GM19043 (cell line): ENCODE results near the gene ARHGAP19.

ENCODE experiments used
- ATAC-seq: cut with Tn5 transposase; IDR thresholded peaks from one replicate; pipeline ENCODE4 v1.9.1; 2021; ENCODE audit warnings: low read depth; ENCODE audit not compliant: unreplicated experiment

Gene ARHGAP19

DNA sequence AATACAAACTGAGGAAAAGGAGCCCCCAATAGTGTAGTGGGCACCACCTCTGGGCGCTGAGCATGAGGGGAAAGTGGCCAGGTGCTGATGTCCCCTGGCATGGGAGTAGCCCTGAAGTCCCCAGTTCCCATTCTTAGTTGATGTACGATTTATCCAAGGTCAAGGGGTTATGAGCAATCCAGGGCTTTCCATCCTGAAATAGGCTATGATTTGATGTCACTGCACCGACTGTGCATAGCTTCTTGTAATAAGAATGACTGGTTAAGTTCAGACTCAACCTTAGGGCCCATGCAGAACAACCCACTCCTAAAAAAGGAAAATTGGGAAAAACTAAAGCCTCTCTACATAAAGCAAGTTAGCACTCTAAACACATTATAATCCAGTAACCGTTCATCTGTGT is 31.1 kb upstream of the ARHGAP19 start:
- ATAC-seq: no peak

DNA sequence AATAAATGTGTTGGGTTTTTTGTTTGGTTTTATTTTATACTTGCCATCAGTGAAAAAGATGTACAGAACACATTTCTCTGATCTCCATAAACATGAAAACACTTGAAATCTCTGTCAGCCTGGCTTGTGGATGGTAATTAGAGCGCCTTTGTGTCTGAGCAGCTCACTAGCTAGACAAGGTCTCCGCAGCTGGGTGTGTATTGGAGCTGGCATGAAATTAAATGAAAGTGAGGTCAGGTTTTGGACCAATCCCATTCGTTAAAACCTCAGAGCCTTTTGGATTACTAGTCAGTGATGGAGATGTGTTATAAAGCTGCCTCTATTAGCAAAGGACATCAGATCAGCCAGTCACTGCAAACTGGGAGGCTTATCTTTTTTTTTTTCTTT is 29.4 kb upstream of the ARHGAP19 start:
- no peak for ATAC-seq

DNA sequence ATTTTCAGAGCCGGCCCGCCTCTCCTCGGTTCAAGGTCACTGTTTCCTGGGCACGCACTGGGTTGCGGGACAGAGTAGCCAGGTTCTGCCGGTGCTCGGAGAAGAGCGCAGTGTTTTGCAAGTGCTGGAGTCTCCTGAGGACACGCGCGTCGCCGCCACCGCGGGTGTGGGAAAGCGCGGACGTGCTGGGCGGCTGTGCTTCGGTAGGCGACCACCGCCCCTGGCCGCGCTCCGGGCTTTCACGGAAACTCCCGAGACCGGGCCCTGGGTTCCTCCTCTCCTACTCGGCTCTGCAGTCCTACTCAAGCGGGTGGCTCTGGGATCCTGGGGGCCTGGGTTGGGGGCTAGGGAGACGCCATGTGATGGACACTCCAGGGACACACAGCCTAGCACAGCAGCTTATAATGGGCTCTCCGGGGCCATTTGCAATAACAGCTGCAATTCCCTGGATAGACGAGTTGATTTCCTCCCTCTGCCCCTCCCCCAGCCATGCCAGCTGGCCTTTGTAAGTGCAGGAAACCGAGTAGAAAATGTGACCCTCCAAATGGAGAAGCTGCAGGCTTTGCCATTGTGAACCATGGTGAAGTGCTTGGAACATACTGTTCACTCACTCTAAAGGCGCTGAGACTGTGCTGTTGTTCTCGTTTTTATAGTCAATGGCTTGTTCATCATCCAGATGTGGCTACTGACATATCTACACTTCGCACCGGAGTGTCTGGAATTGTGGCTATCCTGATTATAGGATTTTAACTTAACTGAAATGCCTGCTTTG is 28.8 kb upstream of the ARHGAP19 start:
- ATAC-seq: no peak

DNA sequence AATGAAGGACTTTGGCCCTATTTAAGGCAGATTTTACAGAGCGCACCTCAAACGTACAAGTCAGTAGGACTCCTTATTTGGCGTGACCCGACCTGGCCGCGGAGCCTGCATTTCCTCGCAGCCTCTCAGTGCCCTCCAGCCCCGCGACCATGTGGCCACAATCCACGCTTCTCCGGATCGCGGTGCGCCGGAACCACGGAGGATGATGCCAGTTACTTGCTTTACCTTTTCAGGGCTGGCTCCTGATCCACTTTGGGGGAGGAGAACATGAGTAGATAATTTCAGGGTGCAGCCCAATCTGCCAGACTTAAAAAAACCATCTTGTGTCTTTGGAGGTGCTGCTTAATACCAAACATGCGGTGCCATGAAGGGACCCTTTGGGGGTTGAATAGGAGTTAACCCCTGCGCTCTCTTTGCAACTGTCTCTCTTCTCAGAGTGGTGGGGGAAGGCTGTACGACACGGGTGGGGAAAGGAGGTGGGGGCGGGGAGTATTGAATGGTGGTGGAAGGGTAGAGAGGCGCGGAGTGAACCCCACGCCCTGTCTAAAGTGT is 28.1 kb upstream of the ARHGAP19 start:
- ATAC-seq: no peak

DNA sequence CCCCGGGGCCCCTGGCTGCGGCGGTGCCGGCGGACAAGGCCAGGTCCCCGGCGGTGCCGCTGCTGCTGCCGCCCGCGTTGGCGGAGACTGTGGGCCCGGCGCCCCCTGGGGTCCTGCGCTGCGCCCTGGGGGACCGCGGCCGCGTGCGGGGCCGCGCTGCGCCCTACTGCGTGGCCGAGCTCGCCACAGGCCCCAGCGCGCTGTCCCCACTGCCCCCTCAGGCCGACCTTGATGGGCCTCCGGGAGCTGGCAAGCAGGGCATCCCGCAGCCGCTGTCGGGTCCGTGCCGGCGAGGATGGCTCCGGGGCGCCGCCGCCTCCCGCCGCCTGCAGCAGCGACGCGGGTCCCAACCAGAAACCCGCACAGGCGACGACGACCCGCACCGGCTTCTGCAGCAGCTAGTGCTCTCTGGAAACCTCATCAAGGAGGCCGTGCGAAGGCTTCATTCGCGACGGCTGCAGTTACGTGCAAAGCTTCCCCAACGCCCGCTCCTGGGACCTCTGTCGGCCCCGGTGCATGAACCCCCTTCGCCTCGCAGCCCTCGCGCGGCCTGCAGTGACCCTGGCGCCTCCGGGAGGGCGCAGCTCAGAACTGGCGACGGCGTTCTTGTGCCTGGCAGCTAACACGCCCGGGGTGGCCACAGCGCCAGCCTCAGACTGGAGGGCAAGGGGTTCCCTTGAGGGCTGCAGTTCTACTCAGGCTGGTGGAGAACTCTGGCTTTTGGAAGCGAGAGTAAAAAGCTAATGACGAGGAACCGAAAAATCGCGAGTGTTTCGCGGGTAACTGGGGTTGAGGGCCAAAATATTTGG is 27.4 kb upstream of the ARHGAP19 start:
- ATAC-seq: no peak

DNA sequence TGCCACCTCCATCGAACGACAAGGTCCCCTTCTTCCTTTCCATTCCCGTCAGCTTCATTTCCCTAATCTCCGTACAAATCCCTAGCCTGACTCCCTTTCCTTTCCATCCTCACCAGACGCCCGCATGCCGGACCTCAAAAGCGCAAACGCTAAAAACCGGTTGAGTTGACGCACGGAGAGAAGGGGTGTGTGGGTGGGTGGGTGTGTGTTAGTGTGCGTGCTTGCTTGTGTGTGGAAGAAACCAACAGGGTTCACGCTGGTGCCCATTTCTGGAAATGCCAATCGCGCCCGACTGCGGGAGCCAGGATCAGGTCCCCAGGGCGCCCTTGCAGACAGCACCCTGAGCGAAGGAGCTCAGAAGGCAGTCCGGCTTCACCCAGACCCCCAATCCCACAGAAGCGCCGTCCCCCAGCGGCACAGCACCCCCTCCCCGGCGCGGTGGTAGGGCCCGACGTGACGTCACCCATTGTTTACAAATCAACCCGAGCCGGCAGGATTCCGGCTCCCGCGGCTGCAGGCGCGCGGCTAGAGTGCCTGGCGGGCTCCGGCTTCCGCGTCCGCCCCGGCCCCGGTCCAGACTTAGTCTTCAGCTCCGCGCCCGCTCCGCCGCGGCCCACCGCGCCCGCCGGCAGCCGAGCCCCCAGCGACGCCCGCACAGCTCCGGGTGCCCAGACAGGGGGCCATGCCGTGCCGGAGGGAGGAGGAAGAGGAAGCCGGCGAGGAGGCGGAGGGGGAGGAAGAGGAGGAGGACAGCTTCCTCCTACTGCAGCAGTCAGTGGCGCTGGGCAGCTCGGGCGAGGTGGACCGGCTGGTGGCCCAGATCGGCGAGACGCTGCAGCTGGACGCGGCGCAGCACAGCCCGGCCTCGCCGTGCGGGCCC is 26.6 kb upstream of the ARHGAP19 start, which contains the start of gene FRAT1:
Gene FRAT1 (plus strand): TSS at position 500 of the 880 bp plus-strand sequence. CDS start 183 bp downstream, at position 683.
- peak; percentile 77 for ATAC-seq

DNA sequence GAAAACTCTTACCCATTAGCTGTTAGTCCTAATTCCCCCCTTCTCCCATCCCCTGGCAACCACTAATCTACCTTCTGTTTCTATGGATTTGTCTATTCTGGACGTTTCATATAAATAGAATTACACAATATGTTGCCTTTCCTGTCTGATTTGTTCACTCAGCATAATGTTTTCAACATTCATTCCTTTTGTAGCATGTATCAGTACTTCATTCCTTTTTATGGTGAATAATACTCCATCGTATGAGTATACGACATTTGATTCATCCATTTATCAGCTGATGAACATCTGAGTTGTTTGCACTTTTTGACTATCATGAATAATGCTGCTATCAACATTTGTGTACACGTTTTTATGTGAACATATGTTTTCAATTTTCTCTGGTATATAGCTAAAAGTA is 22.2 kb upstream of the ARHGAP19 start:
- ATAC-seq: no peak

DNA sequence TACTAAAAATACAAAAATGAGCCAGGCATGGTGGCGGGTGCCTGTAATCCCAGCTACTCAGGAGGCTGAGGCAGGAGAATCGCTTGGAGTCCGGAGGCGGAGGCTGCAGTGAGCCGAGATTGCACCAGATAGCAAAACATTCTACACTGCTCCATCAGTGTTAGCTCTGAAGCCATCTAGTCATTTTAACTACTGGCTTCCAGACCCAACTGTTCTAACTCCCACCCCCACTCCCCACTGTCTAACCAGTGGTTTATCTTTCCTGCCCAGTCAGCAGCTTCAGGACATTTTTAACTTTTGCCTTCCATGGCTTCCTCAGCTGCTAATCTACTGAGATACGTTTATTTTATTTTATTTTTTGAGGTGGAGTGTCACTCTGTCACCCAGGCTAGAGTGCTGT is 20.5 kb upstream of the ARHGAP19 start:
- ATAC-seq: no peak

DNA sequence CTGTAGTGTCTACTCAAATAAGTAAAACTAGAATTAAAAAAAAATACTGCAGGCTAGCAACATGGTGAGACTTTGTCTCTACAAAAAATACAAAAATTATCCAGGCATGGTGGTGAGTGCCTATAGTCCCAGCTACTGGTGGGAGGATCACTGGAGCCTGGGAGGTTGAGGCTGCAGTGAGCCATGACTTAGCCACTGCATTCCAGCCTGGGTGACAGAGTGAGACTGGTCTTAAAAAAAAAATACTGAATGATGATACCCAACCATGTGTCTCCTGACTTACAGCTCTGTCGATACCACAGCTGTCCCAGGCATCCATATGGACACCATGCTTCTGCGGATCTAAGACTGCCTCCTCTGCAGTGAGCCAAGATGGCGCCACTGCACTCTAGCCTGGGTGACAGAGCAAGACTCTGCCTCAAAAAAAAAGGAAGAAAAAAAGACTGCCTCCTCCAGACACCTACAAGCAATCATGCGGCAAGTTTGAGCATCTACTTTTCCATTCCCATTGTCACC is 18.7 kb upstream of the ARHGAP19 start:
- no peak for ATAC-seq

DNA sequence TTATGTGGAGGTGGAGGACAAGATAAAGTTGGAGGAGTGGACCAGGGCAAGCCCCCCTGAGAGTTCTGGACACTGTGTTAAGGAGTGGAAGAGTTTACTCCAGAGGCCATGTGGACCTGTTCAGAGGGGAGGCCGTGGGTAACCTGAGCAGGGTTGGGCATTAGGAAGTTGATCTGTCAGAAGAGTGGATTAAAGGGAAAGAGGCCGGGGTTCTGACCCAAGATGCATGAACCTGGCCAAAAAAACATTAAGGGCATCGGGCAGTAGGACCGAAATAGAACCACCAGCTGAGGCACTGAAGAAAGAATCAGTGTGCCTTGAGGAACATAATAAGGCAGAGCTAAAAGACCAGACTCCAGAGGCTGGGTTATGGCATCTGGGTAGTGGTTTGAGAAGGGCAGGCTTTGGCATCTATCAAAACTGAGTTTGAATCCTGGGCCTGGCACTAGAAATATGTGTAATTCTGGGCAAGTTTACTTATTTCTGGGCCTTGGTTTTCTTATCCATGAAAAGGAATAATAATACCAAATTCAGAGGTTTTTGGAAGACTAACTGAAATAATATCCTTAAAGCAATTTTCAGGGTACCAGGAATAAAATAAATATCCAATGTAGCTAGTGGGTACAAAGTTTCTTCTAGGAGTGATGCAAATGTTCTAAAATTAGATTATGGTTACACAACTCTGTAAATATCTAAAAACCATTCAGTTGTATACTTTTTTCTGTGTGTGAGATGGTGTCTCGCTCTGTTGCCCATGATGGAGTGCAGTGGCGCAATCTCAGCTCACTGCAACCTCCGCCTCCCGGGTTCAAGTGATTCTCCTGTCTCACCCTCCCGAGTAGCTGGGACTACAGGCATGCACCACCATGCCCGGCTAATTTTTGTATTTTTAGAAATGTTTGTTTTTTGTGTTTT is 15.7 kb upstream of the ARHGAP19 start:
- no peak for ATAC-seq

DNA sequence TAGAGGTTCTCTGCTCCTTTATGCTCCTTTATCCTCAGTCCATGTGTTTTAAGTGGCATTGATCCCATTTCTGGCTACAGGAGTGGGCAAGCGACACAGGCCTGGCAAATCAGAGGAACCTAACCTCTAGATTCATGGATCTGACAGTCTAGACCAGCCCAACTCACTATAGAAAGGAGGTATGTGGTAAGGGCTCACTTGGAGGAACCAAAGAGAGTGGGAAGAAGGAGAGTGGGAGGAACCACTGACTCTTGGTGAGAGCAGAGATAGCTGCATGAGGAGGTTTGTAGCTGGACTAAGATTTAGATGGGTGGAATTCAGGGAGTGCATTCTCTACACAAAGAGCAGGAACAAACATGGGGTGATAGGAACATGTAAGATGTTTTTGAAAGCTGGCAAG is 15.0 kb upstream of the ARHGAP19 start:
- no peak for ATAC-seq

DNA sequence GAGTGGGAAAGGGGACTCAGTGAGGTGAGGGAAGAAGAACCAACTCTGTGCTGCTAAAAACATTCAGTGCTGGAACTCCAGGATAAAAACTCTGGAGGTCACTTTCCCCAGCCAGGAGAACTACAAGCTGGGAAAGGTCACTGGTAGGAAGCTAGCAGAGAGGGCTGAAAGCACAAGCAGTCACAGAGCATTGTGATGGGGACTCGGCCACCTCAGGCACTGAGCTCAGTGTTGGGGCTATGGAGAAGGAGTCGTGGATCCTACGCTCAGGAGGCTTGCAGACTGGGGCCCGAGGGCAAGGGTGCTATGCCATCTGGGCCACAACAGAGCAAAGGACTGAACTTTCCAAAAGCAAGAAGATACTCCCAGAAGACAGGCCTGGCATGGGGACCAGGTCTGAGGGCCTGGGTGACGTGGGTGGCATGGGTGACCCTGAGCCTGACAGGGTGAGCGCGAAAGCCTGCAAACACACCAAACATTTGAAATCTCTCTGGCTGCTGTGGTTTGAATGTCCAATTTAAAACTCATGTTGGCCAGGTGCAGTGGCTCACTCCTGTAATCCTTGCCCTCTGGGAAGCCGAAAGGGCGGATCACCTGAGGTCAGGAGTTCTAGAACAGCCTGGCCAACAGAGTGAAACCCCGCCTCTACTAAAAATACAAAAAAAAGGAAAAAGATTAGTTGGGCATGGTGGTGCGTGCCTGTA is 9.8 kb upstream of the ARHGAP19 start:
- ATAC-seq: no peak

DNA sequence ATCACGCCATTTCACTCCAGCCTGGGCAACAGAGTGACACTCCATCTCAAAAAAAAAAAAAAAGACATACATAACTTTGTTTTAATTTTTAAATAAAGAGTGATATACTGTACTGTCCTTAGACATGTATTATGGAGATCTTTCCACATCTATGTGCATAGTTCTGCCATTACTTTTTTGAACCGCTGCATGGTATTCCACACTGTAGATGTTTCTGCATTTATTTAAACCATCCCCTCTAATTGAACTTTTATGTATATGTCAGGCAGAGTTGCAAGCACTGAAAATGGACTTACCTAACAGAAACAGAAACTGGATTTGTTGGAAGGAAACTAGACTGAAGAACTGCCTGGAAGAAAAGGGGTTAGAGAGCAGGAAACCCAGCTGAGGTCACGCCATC is 8.5 kb upstream of the ARHGAP19 start:
- ATAC-seq: no peak

DNA sequence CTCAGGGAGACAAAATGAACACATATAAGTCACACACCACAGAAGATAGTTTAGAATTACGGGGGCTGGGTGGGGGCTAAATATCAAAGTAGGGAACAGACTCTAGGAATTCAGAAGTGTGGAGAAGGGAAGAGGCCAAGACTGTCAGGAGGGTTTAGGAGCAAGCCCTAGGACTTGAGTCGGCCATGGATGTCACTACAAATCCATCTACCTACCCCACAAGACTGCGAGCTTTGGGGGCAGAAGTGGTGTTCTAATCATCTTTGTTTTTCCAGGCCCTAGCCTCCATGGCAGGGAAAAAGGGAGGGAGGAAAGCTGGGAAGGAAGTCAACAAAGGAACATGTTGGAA is 5.8 kb upstream of the ARHGAP19 start:
- ATAC-seq: no peak

DNA sequence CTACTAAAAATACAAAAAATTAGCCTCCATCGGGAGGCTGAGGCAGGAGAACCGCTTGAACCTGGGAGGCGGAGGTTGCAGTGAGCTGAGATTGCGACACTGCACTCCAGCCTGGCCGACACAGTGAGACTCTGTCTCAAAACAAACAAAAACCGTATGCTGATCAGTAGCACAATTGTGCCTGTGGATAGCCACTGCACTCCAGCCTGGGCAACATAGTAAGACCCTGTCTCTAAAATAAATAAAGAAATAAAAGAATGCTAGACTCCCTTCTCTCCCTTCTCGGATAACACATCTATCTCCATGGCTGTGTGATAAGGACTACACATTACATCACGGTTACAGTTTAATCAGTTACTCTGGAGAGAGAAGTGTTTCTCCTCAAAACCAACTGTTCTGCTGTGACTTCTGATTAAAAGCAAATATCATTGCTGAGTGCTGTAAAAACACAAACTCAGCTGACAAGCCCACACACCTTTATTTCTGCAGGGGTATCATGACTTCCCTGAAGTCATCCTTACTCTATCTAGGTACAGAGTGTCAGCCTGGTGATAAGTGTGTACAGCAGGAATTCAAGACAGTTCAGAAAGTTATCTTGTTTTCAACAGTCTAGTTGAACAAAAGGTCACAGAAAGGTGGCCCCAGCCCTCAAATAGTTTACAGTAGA is 5.3 kb upstream of the ARHGAP19 start:
- ATAC-seq: no peak

DNA sequence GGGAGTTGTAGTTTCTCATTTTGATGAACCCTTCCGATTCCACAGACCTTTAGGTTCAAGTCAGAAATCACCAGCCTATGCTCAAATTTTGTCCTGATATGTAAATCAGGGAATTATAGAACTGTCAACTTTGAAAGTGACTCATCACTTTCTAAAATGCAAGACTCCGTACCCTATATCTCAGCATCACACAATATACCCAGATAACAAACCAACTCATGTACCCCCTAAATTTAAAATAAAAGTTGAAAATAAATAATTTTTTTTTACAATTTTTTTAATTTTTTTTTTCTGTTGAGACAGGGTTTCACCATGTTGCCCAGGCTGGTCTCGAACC is 393 bp upstream of the ARHGAP19 start:
- no peak for ATAC-seq

DNA sequence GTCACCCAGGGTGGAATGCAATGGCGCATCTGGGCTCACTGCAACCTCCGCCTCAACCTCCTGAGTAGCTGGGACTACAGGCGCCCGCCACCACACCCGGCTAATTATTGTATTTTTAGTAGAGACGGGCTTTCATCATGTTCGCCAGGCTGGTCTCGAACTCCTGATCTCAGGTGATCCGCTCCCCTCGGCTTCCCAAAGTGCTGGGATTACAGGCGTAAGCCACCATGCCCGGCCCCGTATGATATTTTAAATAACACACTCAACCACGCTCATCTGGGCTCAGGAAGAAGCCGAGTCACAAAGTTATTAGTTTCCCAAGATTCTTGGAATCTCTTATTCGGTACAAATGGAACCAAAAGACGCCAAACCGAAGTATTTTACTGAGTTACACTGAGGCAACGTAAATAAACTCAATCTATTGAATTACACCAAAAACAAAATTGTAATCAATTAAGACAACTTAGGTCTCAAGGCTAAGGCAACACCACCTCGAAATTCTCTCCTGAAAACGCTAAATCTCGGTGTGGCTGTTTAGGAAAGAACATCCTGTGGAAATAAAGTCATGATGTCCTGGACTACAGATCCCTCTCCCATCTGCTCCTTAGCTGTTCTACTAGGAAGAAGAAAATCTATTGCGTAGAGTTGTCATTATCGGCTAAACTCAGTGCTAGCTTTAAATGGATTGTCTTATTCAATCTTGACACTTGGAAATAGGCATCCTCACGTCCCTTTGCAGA is 910 bp downstream of the ARHGAP19 start:
- ATAC-seq: no peak
